ENCODE measurements around the gene TGM5.

TGM5 gene

GRCh38 chr15:43189296-43189695 is 77.4 kb downstream of the TGM5 start:
- DNase-seq: no peak

DNA sequence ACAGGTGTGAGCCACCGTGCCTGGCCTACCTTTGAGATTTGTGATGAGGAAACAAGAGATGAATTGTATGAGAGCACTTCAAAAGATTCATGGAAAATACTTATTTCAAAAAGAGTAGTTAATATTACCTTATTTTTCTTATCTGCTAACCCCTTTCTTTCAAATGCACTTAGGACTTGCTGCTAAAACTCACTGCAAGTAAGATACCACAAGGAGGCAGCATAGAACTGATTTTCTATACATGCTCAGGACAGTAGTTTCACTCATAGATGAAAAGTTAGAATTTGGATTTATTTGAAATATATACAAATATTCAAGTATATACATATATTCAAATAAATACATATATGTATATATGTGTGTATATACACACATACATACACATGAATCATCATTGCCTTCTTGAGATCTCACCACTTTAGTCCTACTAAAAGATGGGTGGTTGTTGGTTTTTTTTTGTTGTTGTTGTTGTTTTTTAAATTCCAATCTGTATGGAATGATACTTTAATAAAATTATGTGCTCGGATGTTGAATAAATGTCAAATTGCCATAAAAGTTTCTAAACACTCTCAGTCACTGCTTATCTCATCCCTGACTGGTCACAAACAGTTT is 79.1 kb downstream of the TGM5 start:
- DNase-seq: no peak

GRCh38 chr15:43186003-43186353 is 80.8 kb downstream of the TGM5 start:
- DNase-seq: no peak

- DNase-seq: peak; percentile 20
These were observed 81.3 kb downstream of the TGM5 start, which contains the start of gene CCNDBP1 for GRCh38 chr15:43185157-43186002. Gene CCNDBP1 (plus strand): TSS chr15:43185403. CDS start chr15:43185499, 96 bp downstream.

GRCh38 chr15:43184407-43185124 is 82.2 kb downstream of the TGM5 start:
- DNase-seq: no peak

GRCh38 chr15:43183270-43183669 is 83.5 kb downstream of the TGM5 start:
- DNase-seq: no peak

Measured in NCI-H2107 (cell line).